Stimulated activated CD8-positive, alpha-beta memory T cell treated with anti-CD3 and anti-CD28 coated beads, Interleukin-7, amount 100 ng/mL, for 4 hours (primary cell): ENCODE measurements around the gene NCR1.
"Not testable (repeated sequence)": the region's sequence is repeated elsewhere in the genome, so short reads cannot be mapped to it uniquely, and the experiment has no call there.

Experiments
- DNase-seq, 2 donors: peaks; one replicate each; pipeline ENCODE4 v3.0.0-alpha.2; 2020; ENCODE audit warnings: low read depth in 2 of 2

Gene NCR1

GRCh38 chr19:54906819-54907218 is 871 bp downstream of the NCR1 start:
- DNase-seq, result no peak

DNA sequence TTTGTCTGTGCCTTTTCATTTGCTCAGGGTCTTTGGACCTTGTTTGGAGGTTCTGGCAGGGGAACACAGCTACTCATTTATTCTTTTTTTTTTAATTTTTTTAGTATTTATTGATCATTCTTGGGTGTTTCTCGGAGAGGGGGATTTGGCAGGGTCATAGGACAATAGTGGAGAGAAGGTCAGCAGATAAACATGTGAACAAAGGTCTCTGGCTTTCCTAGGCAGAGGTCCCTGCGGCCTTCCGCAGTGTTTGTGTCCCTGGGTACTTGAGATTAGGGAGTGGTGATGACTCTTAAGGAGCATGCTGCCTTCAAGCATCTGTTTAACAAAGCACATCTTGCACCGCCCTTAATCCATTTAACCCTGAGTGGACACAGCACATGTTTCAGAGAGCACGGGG is 2.0 kb downstream of the NCR1 start:
- not testable (repeated sequence) for DNase-seq

DNA sequence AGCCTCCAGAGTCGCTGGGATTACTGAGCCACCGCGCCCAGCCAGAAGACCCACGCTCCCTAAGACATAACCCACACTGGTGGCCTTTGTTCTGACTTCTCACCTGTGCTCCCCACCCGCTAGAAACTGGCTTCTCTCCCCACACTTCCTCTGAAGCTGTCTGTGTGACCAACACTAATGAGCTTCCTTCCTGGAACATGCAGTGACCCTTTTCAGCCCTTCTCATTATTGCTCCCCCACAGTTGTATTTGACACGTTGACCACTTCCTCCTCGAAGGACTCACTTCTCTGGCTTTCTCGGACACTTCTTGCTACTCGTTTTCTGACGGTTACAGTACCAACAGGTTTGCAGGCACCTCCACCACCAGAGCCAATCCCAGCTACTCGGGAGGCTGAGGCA is 10.9 kb downstream of the NCR1 start:
- DNase-seq, result no peak

DNA sequence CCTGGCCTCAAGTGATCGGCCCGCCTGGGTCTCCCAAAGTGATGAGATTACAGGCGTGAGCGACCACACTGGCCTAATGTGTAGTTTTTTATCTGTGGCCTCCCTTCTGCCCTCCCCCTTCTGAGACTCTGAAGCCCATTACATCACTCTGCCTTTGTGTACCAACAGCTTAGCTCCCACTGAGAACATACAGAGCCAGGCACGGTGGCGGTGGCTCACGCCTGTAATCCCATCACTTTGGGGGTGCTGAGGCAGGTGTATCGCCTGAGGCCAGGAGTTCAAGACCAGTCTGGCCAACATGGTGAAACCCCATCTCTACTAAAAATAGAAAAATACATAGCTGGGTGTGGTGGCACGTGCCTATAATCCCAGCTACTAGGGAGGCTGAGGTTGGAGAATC is 12.6 kb downstream of the NCR1 start:
- DNase-seq, result no peak

DNA sequence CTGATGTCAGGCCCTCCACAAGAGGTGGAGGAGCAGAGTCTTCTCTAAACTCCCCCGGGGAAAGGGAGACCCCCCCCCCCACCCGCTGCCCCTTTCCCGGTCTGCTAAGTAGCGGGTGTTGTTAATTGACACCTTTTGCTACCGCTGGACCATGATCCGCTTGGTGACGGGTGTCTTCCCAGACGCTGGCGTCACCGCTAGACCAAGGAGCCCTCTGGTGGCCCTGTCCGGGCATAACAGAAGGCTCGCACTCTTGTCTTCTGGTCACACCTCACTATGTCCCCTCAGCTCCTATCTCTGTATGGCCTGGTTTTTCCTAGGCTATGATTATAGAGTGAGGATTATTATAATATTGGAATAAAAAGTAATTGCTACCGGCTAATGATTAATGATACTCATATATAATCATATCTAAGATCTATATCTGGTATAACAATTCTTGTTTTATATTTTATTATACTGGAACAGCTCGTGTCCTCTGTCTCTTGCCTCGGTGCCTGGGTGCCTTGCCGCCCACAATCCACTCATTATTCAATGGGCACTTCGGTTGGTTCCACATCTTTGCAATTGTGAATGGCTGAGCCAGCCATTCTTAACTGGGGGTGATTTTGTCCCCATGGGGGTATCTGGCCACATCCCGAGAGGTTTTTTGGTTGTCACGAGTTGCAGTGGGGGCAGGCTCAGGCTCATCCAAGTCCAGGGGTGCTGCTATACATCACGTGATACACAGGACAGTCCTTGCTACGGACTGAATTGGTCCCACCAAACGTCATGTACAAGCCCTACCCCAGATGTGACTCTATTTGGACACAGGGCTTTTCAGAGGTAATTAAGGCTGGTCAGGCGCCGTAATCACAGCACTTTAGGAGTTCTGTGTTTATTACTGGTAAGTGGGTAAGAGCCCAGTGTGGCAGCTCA is 14.0 kb downstream of the NCR1 start:
- DNase-seq, result not testable (repeated sequence)

- DNase-seq, result no peak
These were observed 15.1 kb downstream of the NCR1 start for GRCh38 chr19:54921082-54921481.

- no peak for DNase-seq
These were observed 17.3 kb downstream of the NCR1 start for GRCh38 chr19:54923276-54923675.

DNA sequence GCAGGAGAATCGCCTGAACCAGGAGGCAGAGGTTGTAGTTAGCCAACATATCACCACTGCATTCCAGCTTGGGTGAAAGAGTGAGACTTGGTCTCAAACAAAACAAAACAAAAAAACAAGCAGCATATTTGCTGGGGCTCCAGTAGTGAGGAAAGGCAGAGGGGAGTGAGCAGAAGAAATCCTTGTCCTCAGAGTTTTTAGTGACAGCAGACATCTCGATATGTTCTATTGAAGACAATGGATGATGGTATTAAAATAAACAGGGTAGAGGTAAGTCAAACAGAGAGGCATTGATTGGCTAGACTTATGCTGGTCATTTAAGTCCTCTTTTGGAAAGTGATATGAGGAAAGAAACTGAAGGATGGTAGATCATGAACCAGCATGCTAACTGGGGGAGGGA is 22.4 kb downstream of the NCR1 start:
- DNase-seq, result no peak

DNA sequence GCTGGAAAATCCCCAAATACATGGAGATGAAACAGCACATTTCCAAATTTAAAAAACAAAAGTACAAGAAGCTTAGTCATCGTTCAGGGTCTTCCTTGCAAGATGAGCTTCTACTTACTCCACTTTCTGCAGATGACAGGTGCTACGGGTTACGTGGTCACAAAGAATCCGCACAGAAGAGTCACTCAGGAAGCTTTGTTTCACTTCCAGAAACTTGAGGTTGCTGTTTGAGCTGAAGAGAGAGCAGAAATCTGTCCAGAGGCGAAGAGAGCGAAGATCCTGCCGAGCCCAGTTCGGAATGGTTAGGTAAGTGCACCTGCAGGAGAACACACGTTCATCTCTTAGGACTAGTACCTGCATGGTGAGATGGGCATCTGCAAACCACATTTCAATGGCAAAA is 32.0 kb downstream of the NCR1 start:
- DNase-seq, result no peak

DNA sequence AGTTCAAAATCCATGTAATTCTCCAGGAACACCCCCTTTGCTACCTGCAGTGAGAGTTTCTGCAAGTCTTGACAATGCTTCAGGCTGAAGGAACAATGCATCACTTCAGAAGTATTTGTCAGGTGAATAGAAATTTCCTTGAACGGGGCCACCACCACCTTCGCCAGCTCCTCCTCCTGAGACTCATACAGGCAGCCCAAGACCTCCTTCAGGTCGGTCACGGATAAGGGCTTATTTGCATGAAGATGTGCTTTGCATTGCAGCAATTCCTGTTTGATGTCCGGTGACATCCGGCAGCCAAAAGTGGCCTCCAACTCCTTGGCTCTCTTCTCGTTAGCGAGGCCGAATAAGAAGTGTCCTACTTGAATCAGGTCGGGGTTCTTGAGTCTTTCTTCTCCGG is 33.0 kb downstream of the NCR1 start:
- no peak for DNase-seq

DNA sequence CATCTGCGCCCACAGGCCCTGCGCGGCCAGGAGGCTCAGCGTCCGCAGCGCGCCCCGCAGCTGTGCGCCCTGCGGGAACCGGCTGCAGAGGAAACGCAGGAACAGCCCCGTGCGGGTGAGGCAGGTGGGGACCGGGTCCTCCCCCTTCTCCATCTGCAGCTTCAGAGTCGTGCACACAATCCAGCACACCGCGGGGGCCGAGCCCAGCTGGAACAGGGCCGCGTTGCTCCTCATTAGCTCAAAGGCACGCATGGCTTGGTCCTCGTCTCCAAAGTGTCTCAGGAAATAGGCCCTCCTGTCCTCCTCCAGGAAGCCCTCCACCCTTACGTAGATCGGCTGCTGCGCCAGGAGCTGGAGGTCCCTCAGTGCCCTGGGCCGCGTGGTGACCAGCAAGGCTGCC is 33.6 kb downstream of the NCR1 start:
- DNase-seq, result not testable (repeated sequence)

GRCh38 chr19:54943772-54944361 is 37.9 kb downstream of the NCR1 start:
- DNase-seq, result not testable (repeated sequence)

- no peak for DNase-seq
These were observed 41.4 kb downstream of the NCR1 start, which contains the start of gene NLRP7 for GRCh38 chr19:54947381-54947780. TSS of gene NLRP7 (minus strand) at chr19:54947530.

DNA sequence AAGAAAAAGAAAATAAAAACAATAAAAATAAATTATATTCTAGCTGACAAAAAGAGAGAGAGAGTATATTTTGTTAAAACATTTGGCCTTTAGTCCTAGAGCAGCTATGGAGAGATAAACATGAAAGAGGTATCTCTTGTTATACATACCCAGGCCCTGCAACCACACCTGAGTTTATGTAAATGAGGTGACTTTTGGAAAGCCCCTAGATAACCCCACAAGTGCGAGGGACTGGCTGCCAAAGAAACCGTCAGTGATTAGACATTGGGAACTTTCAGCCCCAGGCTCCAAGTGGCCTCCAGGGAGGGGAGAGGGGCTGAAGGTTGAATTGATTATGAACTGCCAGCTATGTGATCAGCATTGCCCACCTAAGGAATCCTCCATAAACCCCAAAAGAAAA is 43.5 kb downstream of the NCR1 start:
- no peak for DNase-seq

DNA sequence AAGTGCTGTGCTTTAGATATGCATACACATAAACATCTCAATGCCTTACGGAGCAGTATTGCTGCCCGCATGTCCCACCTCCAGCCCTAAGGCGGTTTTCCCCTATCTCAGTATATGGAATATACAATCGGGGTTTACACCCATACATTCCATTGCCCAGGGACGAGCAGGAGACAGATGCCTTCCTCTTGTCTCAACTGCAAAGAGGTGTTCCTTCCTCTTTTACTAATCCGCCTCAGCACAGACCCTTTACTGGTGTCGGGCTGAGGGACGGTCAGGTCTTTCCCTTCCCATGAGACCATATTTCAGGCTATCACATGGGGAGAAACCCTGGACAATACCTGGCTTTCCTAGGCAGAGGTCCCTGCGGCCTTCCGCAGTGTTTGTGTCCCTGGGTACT is 44.6 kb downstream of the NCR1 start:
- not testable (repeated sequence) for DNase-seq

- no peak for DNase-seq
These were observed 46.8 kb downstream of the NCR1 start for GRCh38 chr19:54952591-54953344.

GRCh38 chr19:54953345-54953713 is 47.4 kb downstream of the NCR1 start:
- not testable (repeated sequence) for DNase-seq

GRCh38 chr19:54955376-54955775 is 49.4 kb downstream of the NCR1 start:
- DNase-seq, result no peak

DNA sequence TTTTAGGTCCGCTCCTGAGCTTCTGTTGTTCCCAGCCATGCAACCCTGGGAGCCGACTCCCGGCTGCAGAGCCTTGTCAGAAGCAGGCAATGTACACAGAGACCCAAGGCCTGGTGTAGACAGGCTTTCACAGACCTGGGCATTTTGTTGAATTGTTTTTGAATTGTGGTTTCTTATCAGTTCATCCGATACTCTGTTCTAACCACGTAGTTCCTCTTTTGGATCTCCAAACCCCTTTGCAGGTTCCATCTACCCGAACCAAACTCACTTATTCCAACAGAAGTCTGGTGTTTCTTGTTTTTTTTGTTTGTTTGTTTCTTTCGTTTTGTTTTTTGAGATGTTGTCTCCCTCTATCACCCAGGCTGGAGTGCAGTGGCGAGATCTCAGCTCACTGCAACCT is 53.9 kb downstream of the NCR1 start:
- no peak for DNase-seq
